RWPE2 (cell line): ENCODE measurements around the gene WSB2.

Source experiments
- ATAC-seq: fragments of 200-7000 bp; cut with Tn5 transposase; 3 replicates; pipeline ENCODE4 v1.9.1; 2021; ENCODE audit warnings: low read depth
- DNase-seq: peaks from one replicate; pipeline ENCODE4 v3.0.0-alpha.2; 2020; ENCODE audit warnings: low spot score
- H3K27ac ChIP-seq: fragments of 450-650 bp; 2 replicates; pipeline ENCODE4 v1.5.1; 2017; ENCODE audit warnings: mild to moderate bottlenecking; ENCODE audit not compliant: poor library complexity, severe bottlenecking
- H3K27me3 ChIP-seq: fragments of 250-450 bp; sonication (Bioruptor Pico); 2 replicates; pipeline ENCODE4 v1.5.1; 2021; ENCODE audit warnings: mild to moderate bottlenecking, moderate library complexity; ENCODE audit not compliant: insufficient read depth, poor library complexity, severe bottlenecking
- H3K36me3 ChIP-seq: fragments of 250-450 bp; sonication (Bioruptor Pico); 2 replicates; pipeline ENCODE4 v1.5.1; 2020; ENCODE audit warnings: low read depth, mild to moderate bottlenecking, moderate library complexity
- H3K4me1 ChIP-seq: fragments of 250-450 bp; sonication (Bioruptor Pico); 2 replicates; pipeline ENCODE4 v1.5.1; 2021; ENCODE audit warnings: mild to moderate bottlenecking, moderate library complexity; ENCODE audit not compliant: insufficient read depth, poor library complexity, severe bottlenecking
- H3K4me3 ChIP-seq: fragments of 250-450 bp; sonication (Bioruptor Pico); 2 replicates; pipeline ENCODE4 v1.5.1; 2021; ENCODE audit warnings: mild to moderate bottlenecking, moderate library complexity; ENCODE audit not compliant: severe bottlenecking
- H3K9me3 ChIP-seq: fragments of 250-450 bp; sonication (Bioruptor Pico); 2 replicates; pipeline ENCODE4 v1.5.1; 2021; ENCODE audit warnings: mild to moderate bottlenecking, moderate library complexity; ENCODE audit not compliant: severe bottlenecking
- CTCF ChIP-seq: fragments of 450-650 bp; IDR thresholded peaks from one replicate; pipeline ENCODE4 v1.5.1; 2017; ENCODE audit warnings: mild to moderate bottlenecking, moderate library complexity; ENCODE audit not compliant: poor library complexity, severe bottlenecking

WSB2 gene

GRCh38 chr12:118020036-118020435 is 40.9 kb downstream of the WSB2 start:
- ATAC-seq (no peak), DNase-seq (no peak)
- H3K4me1 ChIP-seq = peaks cover 6% of the 10 kb centered on the region
- peaks cover 63% of the 10 kb centered on the region for H3K36me3 ChIP-seq
- no peaks in the 10 kb centered on the region for H3K9me3 ChIP-seq
- no peak overlapping the region for H3K27ac ChIP-seq
- no peak for TF ChIP-seq CTCF
- no peaks in the 10 kb centered on the region for H3K27me3 ChIP-seq
- H3K4me3 ChIP-seq = no peak overlapping the region

GRCh38 chr12:118017926-118018325 is 43.1 kb downstream of the WSB2 start:
- peaks cover 50% of the 10 kb centered on the region for H3K36me3 ChIP-seq
- no peak for ATAC-seq
- no peak overlapping the region for H3K4me3 ChIP-seq
- peaks cover 6% of the 10 kb centered on the region for H3K4me1 ChIP-seq
- no peaks in the 10 kb centered on the region for H3K27me3 ChIP-seq
- DNase-seq = no peak
- H3K27ac ChIP-seq = no peak overlapping the region
- no peak for TF ChIP-seq CTCF
- H3K9me3 ChIP-seq = no peaks in the 10 kb centered on the region

- peaks cover 37% of the 10 kb centered on the region for H3K36me3 ChIP-seq
- peak; percentile 96 for ATAC-seq
- H3K9me3 ChIP-seq = no peaks in the 10 kb centered on the region
- H3K4me3 ChIP-seq = peak within 1 kb of the TSS; percentile 79
- H3K27ac ChIP-seq = peak within 1 kb of the TSS; percentile 40
- peak; percentile 98 for DNase-seq
- H3K27me3 ChIP-seq = no peaks in the 10 kb centered on the region
- H3K4me1 ChIP-seq = peaks cover 6% of the 10 kb centered on the region
- TF ChIP-seq CTCF = no peak
Observed at GRCh38 chr12:118016424-118017264, 44.3 kb downstream of the WSB2 start, which contains the start of gene RFC5. TSS of gene RFC5 (plus strand) at chr12:118016703. CDS start at chr12:118016828, 125 bp downstream.

GRCh38 chr12:118015944-118016343 is 45.0 kb downstream of the WSB2 start:
- no peak for TF ChIP-seq CTCF
- ATAC-seq = no peak
- H3K27ac ChIP-seq = no peak overlapping the region
- no peaks in the 10 kb centered on the region for H3K9me3 ChIP-seq
- peaks cover 30% of the 10 kb centered on the region for H3K36me3 ChIP-seq
- H3K4me3 ChIP-seq = peak overlapping the region; percentile 79
- peaks cover 6% of the 10 kb centered on the region for H3K4me1 ChIP-seq
- H3K27me3 ChIP-seq = no peaks in the 10 kb centered on the region
- DNase-seq = no peak

GRCh38 chr12:118015306-118015705 is 45.7 kb downstream of the WSB2 start:
- no peaks in the 10 kb centered on the region for H3K9me3 ChIP-seq
- TF ChIP-seq CTCF = no peak
- H3K4me3 ChIP-seq = no peak overlapping the region
- peaks cover 6% of the 10 kb centered on the region for H3K4me1 ChIP-seq
- no peak for ATAC-seq
- peaks cover 24% of the 10 kb centered on the region for H3K36me3 ChIP-seq
- H3K27me3 ChIP-seq = no peaks in the 10 kb centered on the region
- no peak for DNase-seq
- no peak overlapping the region for H3K27ac ChIP-seq
